ENCODE results near the gene PWWP2A.

DNA sequence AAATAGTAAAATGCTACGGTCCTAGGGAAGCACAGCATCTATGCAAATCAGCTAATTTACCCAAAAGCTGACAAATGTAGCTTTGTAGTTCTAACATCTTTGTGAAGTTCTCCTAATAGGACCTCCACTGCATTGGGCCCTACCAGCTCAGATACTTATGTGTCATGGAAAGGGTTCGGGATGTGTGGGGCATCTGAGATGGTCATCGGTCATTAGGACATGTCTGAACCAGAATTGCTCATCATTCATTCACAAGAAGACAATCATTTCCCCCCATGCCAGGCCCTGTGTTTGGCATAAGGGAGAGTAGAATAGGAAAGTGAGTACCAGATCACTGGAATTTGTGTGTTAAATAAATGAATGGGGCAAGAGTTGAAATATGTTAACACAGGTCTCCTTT, 35.7 kb downstream of the PWWP2A start:
- TF ChIP-seq, protein P1, sequence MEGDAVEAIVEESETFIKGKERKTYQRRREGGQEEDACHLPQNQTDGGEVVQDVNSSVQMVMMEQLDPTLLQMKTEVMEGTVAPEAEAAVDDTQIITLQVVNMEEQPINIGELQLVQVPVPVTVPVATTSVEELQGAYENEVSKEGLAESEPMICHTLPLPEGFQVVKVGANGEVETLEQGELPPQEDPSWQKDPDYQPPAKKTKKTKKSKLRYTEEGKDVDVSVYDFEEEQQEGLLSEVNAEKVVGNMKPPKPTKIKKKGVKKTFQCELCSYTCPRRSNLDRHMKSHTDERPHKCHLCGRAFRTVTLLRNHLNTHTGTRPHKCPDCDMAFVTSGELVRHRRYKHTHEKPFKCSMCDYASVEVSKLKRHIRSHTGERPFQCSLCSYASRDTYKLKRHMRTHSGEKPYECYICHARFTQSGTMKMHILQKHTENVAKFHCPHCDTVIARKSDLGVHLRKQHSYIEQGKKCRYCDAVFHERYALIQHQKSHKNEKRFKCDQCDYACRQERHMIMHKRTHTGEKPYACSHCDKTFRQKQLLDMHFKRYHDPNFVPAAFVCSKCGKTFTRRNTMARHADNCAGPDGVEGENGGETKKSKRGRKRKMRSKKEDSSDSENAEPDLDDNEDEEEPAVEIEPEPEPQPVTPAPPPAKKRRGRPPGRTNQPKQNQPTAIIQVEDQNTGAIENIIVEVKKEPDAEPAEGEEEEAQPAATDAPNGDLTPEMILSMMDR (conservative IDR thresholded peaks at IDR 0.05; ENCODE audit: low read length) = no peak
- TF ChIP-seq EZH2phosphoT487 (IDR thresholded peaks at IDR 0.05; ENCODE audit: borderline replicate concordance) = no peak
